PFSK-1 (cell line): ENCODE results near the gene NRP2.

Experiments used
- FOXP2 ChIP-seq: optimal IDR thresholded peaks from 2 replicates; pipeline ENCODE3; 2011; ENCODE audit warnings: borderline replicate concordance, control low read depth, inconsistent platforms; ENCODE audit not compliant: insufficient read depth; ENCODE audit errors: extremely low read length, extremely low read depth
- POLR2AphosphoS5 ChIP-seq: IDR thresholded peaks from 2 replicates; pipeline ENCODE4 v1.6.1; 2012; ENCODE audit warnings: low read depth, mild to moderate bottlenecking, control low read depth, low read length, moderate library complexity
- REST ChIP-seq, 2 experiments: IDR thresholded peaks; 2 replicates each; pipeline versions ENCODE4 v1.6.1 to v1.8.0; 2011 to 2012; ENCODE audit warnings: low read depth in 2 of 2, low read length in 2 of 2, control low read depth in 1 of 2, inconsistent platforms in 1 of 2, mild to moderate bottlenecking in 1 of 2, moderate library complexity in 1 of 2; ENCODE audit not compliant: insufficient read depth in 1 of 2
- TAF1 ChIP-seq: IDR thresholded peaks from 2 replicates; pipeline ENCODE4 v1.6.1; 2012; ENCODE audit warnings: low read length, control low read depth, borderline replicate concordance; ENCODE audit not compliant: insufficient read depth

GRCh38 chr2:205660521-205661124, 21.7 kb upstream of the NRP2 start:
- no peak for TF ChIP-seq POLR2AphosphoS5
- TF ChIP-seq REST (IDR thresholded peaks at IDR 0.05; ENCODE audit: insufficient read depth in 1 of 2, low read depth in 2 of 2, low read length in 2 of 2) = no peak
- no peak for TF ChIP-seq TAF1
- no peak for TF ChIP-seq FOXP2
